SK-N-MC (cell line): Measurements from ENCODE around the gene AP3B2.

ENCODE experiments used
- DNase-seq: peaks from one replicate; pipeline ENCODE4 v3.0.0-alpha.2; 2011; ENCODE audit warnings: low read depth, low spot score
- H3K27ac ChIP-seq: fragments of 200-600 bp; sonication (generic); 2 replicates; pipeline ENCODE4 v1.5.1; 2016; ENCODE audit warnings: mixed run types
- H3K36me3 ChIP-seq: fragments of 200-600 bp; sonication (generic); 2 replicates; pipeline ENCODE4 v1.6.1; 2017; ENCODE audit warnings: antibody characterized with exemption, low read length, mixed read lengths; ENCODE audit not compliant: insufficient read depth
- H3K4me3 ChIP-seq: fragments of 200-600 bp; sonication (generic); 2 replicates; pipeline ENCODE4 v1.5.1; 2016
- H3K9ac ChIP-seq: fragments of 200-600 bp; sonication (generic); 2 replicates; pipeline ENCODE4 v1.8.0; 2017; ENCODE audit warnings: mixed run types, mixed read lengths; ENCODE audit not compliant: insufficient read length
- H3K9me3 ChIP-seq: fragments of 200-600 bp; sonication (generic); 2 replicates; pipeline ENCODE4 v1.6.1; 2017; ENCODE audit warnings: low read depth, mild to moderate bottlenecking, antibody characterized with exemption, low read length, moderate library complexity, mixed read lengths
- EZH2 ChIP-seq: fragments of 200-600 bp; sonication (generic); IDR thresholded peaks from one replicate; pipeline ENCODE4 v1.6.1; 2017; ENCODE audit warnings: antibody characterized with exemption
- FOXP2 ChIP-seq: optimal IDR thresholded peaks from 2 replicates; pipeline ENCODE3; 2011; ENCODE audit warnings: mild to moderate bottlenecking, moderate library complexity; ENCODE audit not compliant: insufficient read depth; ENCODE audit errors: extremely low read length, control extremely low read depth
- POLR2AphosphoS5 ChIP-seq: IDR thresholded peaks from 2 replicates; pipeline ENCODE4 v1.6.1; 2012; ENCODE audit warnings: mild to moderate bottlenecking, low read depth, low read length, borderline replicate concordance

The AP3B2 gene, protein sequence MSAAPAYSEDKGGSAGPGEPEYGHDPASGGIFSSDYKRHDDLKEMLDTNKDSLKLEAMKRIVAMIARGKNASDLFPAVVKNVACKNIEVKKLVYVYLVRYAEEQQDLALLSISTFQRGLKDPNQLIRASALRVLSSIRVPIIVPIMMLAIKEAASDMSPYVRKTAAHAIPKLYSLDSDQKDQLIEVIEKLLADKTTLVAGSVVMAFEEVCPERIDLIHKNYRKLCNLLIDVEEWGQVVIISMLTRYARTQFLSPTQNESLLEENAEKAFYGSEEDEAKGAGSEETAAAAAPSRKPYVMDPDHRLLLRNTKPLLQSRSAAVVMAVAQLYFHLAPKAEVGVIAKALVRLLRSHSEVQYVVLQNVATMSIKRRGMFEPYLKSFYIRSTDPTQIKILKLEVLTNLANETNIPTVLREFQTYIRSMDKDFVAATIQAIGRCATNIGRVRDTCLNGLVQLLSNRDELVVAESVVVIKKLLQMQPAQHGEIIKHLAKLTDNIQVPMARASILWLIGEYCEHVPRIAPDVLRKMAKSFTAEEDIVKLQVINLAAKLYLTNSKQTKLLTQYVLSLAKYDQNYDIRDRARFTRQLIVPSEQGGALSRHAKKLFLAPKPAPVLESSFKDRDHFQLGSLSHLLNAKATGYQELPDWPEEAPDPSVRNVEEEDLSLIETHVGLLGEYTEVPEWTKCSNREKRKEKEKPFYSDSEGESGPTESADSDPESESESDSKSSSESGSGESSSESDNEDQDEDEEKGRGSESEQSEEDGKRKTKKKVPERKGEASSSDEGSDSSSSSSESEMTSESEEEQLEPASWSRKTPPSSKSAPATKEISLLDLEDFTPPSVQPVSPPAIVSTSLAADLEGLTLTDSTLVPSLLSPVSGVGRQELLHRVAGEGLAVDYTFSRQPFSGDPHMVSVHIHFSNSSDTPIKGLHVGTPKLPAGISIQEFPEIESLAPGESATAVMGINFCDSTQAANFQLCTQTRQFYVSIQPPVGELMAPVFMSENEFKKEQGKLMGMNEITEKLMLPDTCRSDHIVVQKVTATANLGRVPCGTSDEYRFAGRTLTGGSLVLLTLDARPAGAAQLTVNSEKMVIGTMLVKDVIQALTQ

GRCh38 chr15:82709421-82710207 lies at the start of gene AP3B2:
Gene AP3B2 (minus strand): TSS chr15:82709875. CDS start chr15:82709706, 169 bp downstream.
- no peaks in the 10 kb centered on the region for H3K9me3 ChIP-seq
- H3K27ac ChIP-seq = no peak within 1 kb of the TSS
- H3K9ac ChIP-seq = no peak within 1 kb of the TSS
- TF ChIP-seq FOXP2 (no peak), POLR2AphosphoS5 (no peak)
- no peaks in the 10 kb centered on the region for H3K36me3 ChIP-seq
- H3K4me3 ChIP-seq = peak within 1 kb of the TSS; percentile 92
- no peak for DNase-seq

GRCh38 chr15:82751308-82751707 lies 41.6 kb upstream of the AP3B2 start:
- no peak overlapping the region for H3K27ac ChIP-seq
- DNase-seq = no peak
- H3K9me3 ChIP-seq = no peaks in the 10 kb centered on the region
- peaks cover 44% of the 10 kb centered on the region for H3K36me3 ChIP-seq
- TF ChIP-seq POLR2AphosphoS5 = no peak
- TF ChIP-seq FOXP2 = no peak
- no peak for TF ChIP-seq EZH2
- H3K9ac ChIP-seq = peak overlapping the region; percentile 95
- H3K4me3 ChIP-seq = peak overlapping the region; percentile 88

DNA sequence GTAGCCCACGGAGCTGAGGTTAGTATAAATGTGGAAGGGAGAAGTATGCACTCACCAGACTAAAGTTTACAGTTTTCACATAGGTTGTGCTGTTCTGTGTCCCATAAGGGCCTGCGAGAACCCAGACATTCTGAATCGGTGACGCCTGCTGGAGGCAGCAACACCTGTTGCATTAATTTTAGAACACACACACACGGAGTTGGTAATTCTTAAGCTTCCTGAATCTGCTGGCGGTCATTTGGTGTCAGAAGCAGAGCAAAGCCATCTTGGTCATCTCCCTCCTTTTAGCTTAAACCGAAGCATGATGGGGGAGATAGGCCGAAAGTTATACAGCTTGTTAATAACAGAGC lies 41.1 kb upstream of the AP3B2 start:
- H3K9ac ChIP-seq = peak overlapping the region; percentile 95
- peaks cover 39% of the 10 kb centered on the region for H3K36me3 ChIP-seq
- H3K4me3 ChIP-seq = peak overlapping the region; percentile 88
- no peak for DNase-seq
- no peaks in the 10 kb centered on the region for H3K9me3 ChIP-seq
- no peak overlapping the region; the same call in 1 of the 2 replicates for H3K27ac ChIP-seq
- TF ChIP-seq FOXP2 (no peak), POLR2AphosphoS5 (no peak), EZH2 (no peak)

DNA sequence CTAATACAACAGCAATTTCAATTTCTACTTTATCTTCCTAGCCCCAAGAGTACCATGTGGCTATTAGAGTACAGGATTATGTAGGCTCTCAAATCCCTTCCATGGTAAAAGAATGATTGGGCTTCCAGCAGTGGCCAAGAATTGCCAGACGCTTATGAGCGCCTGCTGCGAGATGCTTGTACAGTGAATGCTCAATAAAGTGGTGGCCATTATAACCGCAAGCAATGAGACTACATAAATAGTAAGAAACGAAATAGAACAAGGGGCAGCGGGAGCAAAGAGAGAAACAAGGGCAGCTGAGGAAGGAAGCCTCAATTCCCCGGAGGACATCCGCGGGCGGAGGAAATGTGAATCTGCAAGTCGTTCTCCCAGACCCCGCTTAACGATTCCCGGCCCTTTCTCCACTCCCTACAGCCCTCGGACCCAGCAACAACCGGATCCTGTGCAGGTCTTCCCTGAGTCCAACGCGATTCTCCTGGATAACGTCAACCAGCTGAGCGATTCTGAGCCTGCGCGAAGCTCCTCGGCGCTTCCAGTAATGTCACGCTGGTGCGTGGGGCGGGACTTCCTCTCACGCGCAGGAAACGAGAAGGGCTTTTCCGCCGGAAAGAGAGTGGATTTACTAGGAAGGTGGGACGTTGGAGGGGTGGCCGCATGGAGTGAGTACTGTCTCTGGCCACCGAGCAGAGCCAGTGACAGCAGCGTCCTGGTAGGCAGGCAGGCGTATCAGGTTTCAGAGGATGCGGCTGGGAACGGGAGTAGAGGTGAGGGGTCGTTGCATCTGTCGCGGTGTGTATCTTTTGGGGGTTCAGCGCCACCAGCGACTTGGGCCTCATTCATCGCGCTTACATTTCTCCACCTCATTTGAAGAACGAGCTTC lies 40.5 kb upstream of the AP3B2 start:
- Histone ChIP-seq H3K27ac (peak overlapping the region; percentile 53; the same call in 1 of the 2 replicates), H3K36me3 (peaks cover 33% of the 10 kb centered on the region), H3K4me3 (peak overlapping the region; percentile 88), H3K9ac (peak overlapping the region; percentile 95), H3K9me3 (no peaks in the 10 kb centered on the region)
- TF ChIP-seq FOXP2 (peak; percentile 68), EZH2 (no peak), POLR2AphosphoS5 (peak; percentile 99)
- DNase-seq = peak; percentile 71

DNA sequence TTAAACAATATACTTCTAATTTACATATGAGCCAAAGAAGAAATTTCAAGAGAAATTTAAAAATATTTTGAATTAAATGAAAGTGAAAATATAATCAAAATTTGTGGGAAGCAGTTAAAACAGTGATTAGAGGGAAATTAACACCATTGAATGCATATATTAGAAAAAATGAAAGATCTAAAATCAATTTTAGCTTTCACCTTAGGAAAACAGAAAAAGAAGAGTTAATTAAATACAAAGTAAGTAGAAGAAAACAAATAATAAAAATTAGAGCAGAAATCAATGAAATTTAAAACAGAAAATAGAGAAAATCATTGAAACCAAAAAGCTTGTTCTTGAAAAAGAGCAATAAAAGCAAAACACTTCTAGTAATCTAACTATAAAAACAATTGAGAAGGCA lies 38.6 kb upstream of the AP3B2 start:
- H3K36me3 ChIP-seq = peaks cover 14% of the 10 kb centered on the region
- no peak overlapping the region for H3K9ac ChIP-seq
- no peak overlapping the region for H3K4me3 ChIP-seq
- H3K27ac ChIP-seq = no peak overlapping the region
- H3K9me3 ChIP-seq = no peaks in the 10 kb centered on the region
- TF ChIP-seq EZH2 (no peak), FOXP2 (no peak), POLR2AphosphoS5 (no peak)
- DNase-seq = no peak

- no peaks in the 10 kb centered on the region for H3K36me3 ChIP-seq
- no peak overlapping the region for H3K9ac ChIP-seq
- TF ChIP-seq POLR2AphosphoS5 (no peak), EZH2 (no peak), FOXP2 (no peak)
- no peak overlapping the region for H3K27ac ChIP-seq
- no peak overlapping the region for H3K4me3 ChIP-seq
- no peaks in the 10 kb centered on the region for H3K9me3 ChIP-seq
- DNase-seq = no peak
These were observed 34.1 kb upstream of the AP3B2 start for GRCh38 chr15:82743810-82744209.

DNA sequence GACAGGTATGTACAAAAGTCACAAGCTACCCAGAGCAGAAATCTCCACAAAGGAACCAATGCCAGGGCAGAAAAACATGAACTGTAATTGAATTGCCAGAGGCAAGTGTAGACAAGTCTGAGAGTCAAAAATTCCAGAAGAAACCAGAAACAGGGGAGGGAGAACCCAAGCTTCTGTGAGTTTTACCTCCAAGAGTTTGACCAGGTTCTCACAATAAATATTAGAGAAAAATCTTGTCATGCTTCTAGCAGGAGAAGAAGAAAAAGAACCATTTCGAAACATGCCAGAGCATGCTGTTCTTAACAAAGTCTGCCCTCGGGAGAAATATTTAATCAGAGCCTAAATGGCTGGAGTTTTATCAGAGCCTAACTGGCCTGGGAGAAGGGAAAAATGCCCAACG lies 32.5 kb upstream of the AP3B2 start:
- 0 out of 2 replicates have a peak overlapping the region, but pooled peaks have one; percentile 4 for H3K27ac ChIP-seq

More for the DNA sequence above, 32.5 kb upstream of the AP3B2 start:
- Histone ChIP-seq H3K4me3 (no peak overlapping the region), H3K9ac (peak overlapping the region; percentile 20), H3K9me3 (no peaks in the 10 kb centered on the region), H3K36me3 (no peaks in the 10 kb centered on the region)
- TF ChIP-seq POLR2AphosphoS5 (no peak), FOXP2 (no peak), EZH2 (no peak)
- no peak for DNase-seq
